ENCODE data around the gene MATN3.
A peak's percentile ranks its signal among the peaks of the same experiment; 100 is the strongest.

Gene MATN3

GRCh38 chr2:20040489-20041172 is 28.2 kb upstream of the MATN3 start:
- DNase-seq (ENCODE audit: low read depth, low spot score), result no peak
- peak overlapping the region; percentile 9 for H3K27ac ChIP-seq

DNA sequence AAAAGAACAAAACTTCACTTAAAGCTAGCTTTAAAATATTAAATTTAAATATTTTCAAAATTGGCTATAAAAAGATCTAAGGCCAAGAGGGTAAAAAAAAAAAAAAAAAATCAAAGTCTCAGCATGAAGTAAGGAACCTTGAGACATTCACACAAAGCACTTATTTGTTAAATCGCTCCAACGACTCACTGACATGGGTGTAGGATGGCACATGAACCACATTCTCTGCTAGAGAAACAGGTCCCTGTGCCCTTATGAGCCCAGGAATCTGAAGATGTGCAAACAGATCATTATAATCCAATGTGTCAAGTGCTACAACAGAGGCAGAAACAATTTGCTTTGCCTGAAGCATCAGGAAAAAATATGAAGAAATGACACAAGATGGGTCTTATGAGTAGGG is 25.2 kb upstream of the MATN3 start:
- H3K27ac ChIP-seq, result no peak overlapping the region

GRCh38 chr2:20035955-20036666 is 23.6 kb upstream of the MATN3 start:
- no peak for DNase-seq (ENCODE audit: low read depth, low spot score)
- H3K27ac ChIP-seq, result no peak overlapping the region

More for the DNA sequence above, 25.2 kb upstream of the MATN3 start:
- DNase-seq (ENCODE audit: low read depth, low spot score), result no peak

- no peak for DNase-seq (ENCODE audit: low read depth, low spot score)
- H3K27ac ChIP-seq, result no peak overlapping the region
These were observed 22.4 kb upstream of the MATN3 start for GRCh38 chr2:20034821-20035220.

DNA sequence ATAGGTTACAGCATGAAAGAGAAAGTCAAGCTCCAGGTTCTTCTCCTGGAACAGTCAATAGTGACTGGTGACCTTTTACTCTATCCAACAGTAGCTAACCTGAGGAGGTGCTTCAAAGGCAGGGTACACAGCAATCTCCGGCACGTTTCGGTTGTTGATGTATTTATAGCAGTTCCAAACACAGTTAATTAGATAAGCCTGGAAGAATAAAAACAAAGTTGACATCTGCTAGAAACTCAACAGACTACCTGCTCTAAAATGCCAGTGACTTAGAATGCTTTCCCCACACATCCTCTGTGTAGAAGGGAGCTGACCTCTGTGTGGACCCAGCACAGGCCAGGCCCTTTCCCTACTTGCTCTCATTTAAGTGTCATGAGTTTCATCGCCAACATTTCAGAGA is 21.8 kb upstream of the MATN3 start:
- no peak for DNase-seq (ENCODE audit: low read depth, low spot score)
- H3K27ac ChIP-seq, result no peak overlapping the region

DNA sequence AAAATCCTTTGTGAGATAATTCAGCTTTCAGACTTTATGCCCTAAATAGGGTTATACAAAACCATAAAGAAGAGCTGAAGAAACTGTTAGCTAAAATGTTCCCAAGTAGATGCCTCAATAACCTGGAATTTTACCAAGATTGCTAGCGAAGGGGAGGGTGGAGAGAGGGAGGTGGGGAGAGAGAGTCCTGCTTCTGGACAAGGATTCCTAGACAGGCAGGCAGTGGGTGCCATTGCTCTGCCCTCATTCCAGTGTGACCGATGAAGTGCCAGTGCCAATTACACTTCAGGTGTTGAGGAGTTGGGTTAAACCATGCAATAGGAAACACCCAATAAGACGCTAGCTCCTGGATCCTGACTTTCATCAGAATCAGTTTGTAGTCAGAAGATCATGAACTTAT is 20.9 kb upstream of the MATN3 start:
- no peak for DNase-seq (ENCODE audit: low read depth, low spot score)
- no peak overlapping the region for H3K27ac ChIP-seq

GRCh38 chr2:20030224-20030623 is 17.8 kb upstream of the MATN3 start:
- DNase-seq (ENCODE audit: low read depth, low spot score), result no peak
- H3K27ac ChIP-seq, result no peak overlapping the region

- no peak for DNase-seq (ENCODE audit: low read depth, low spot score)
- no peak overlapping the region for H3K27ac ChIP-seq
These were observed 15.4 kb upstream of the MATN3 start for GRCh38 chr2:20027705-20028434.

DNA sequence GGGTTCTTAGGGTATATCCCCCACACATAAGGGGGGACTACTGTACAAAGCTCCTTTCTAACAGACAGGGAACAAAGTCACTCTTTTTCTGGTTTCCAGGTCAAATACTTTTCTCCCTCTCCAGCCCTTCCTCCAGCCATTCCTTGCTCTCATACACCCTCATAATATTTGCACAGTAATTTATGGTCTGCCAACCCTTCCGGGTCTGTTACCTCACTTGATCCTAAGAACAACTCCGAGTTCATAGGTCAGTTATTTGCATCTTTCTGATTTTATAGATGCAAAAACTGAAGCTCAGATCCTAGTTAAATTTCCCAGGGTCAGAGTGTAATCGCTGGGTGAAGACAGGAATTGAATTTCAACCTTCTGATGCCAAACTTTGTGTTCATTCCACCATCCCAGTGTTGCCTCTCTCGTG is 14.8 kb upstream of the MATN3 start:
- H3K27ac ChIP-seq, result no peak overlapping the region
- no peak for DNase-seq (ENCODE audit: low read depth, low spot score)

GRCh38 chr2:20025065-20025786 is 12.8 kb upstream of the MATN3 start:
- no peak for DNase-seq (ENCODE audit: low read depth, low spot score)
- H3K27ac ChIP-seq, result no peak overlapping the region

DNA sequence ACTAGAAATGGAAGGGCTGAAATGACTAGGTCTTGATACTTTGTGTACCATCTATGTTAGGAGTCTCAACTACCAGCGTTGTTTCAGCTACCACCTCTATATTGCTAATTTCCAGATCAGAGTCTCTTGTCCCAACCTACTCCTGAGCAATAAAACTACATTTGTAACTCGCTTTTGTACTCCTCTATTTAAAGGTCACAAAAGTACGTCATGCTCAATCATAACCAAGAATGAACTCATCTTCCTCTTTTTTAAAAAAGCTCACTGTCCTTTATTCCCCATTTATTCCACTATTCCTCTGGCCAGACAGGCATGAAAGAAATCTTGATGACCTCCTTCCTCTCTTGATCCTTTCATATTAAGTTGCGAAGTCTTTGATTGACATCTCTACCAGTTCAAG is 11.2 kb upstream of the MATN3 start:
- no peak for DNase-seq (ENCODE audit: low read depth, low spot score)
- H3K27ac ChIP-seq, result no peak overlapping the region

DNA sequence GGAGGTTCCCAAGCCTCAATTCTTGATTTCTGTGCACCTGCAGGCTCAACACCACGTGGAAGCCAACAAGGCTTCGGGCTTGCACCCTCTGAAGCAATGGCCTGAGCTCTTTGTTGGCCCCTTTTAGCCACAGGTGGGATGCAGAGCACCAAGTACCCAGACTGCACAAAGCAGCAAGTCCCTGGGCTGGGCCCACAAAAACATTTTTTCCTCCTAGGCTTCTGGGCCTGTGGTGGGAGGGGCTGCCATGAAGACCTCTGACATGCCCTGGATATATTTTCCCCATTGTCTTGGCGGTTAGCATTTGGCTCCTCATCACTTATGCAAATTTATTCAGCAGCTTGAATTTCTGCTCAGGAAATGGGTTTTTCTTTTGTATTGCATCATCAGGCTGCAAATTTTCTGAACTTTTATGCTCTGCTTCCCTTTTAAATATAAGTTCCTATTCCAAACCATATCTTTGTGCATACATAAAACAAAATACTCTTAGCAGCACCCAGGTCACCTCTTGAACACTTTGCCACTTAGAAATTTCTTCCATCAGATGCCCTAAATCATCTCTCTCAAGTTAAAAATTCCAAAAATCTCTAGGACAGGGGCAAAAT is 9.0 kb upstream of the MATN3 start:
- DNase-seq (ENCODE audit: low read depth, low spot score), result no peak
- no peak overlapping the region for H3K27ac ChIP-seq

DNA sequence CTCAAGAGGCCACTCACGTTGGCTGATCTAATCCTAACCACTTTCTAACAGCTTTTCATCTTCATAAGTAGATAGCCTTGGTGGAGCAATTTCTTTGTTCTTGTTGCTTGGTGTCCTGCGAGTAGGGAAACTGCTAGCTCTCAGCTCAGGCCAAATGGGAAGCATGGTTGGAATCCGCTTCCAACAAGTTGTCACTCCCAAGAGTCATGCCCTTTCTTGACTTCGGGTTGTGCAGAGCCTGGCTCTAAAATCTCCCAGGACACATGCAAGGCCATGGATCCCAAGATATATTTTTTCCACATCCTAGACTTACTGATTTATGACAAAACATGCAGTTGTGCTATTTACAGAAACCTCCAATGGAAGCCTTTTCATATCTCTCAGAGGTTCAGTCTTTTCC is 7.3 kb upstream of the MATN3 start:
- no peak overlapping the region for H3K27ac ChIP-seq
- DNase-seq (ENCODE audit: low read depth, low spot score), result no peak

- H3K27ac ChIP-seq, result no peak overlapping the region
- DNase-seq (ENCODE audit: low read depth, low spot score), result no peak
These were observed 6.2 kb upstream of the MATN3 start for GRCh38 chr2:20018601-20019152.

DNA sequence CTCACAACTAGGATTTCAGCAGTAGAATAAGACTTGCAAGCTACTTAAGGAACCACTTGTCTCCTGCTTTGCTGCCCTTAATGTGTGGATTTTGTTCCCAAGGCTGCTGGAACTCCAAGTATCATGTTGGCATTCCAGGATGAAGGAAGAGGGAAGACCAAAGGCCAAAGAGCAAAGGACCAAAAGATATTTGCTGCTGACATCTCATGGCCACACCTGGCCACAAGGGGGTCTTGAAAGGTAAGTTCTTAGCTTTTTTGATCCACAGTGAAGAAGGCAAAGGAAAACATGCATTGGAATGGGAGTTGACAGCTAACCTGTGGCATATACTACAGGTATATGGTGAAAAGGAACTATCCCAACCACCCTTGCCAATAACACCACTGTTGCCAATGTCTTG is 3.9 kb upstream of the MATN3 start:
- DNase-seq (ENCODE audit: low read depth, low spot score), result no peak

GRCh38 chr2:20015482-20016083 is 3.1 kb upstream of the MATN3 start:
- DNase-seq (ENCODE audit: low read depth, low spot score), result no peak
- H3K27ac ChIP-seq, result no peak overlapping the region

More for the DNA sequence above, 3.9 kb upstream of the MATN3 start:
- no peak overlapping the region for H3K27ac ChIP-seq

DNA sequence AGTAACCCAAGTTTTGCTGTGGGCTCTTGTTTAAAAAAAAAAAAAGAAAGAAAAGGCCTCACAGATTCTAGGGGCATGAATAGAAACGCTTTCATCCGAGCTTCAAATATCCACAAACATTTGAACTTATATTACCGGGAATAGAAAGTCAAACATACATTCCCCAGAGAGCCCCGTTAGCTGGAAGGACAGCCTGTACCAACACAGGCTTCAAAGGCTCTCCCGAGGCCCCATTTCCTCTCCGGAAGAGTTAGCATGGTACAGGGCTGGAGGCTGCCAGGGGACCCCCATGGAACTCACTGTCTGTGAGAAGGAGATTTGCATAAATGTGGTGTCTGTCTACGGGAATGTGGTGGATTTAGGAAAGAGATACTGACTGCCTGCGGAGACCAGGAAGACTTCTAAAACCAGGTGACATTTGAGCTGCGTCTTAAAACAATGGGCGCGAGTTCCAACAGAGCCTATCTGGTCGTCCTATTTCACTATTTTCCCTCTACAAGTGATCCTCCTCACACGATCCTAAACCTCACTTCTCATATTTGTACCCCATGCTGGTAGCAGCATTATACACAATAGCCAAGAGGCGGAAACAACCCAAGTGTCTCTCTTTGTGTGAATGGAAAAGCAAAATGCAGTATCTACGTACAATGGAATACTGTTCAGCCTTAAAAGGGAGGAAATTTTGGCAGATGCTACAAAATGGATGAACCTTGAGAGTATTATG is 820 bp upstream of the MATN3 start:
- H3K27ac ChIP-seq, result no peak overlapping the region
- DNase-seq (ENCODE audit: low read depth, low spot score), result no peak

- no peak for DNase-seq (ENCODE audit: low read depth, low spot score)
- no peak overlapping the region for H3K27ac ChIP-seq
These were observed 511 bp downstream of the MATN3 start for GRCh38 chr2:20012032-20012281.

- H3K27ac ChIP-seq, result no peak overlapping the region
- DNase-seq (ENCODE audit: low read depth, low spot score), result no peak
These were observed 1.0 kb downstream of the MATN3 start for GRCh38 chr2:20011276-20012031.
